ENCODE results near the gene CERK.

GRCh38 chr22:46656856-46657654 is 81.0 kb downstream of the CERK start:
- TF ChIP-seq CTCF (IDR thresholded peaks at IDR 0.05): no peak
- no peak for TF ChIP-seq POLR2A (IDR thresholded peaks at IDR 0.05)
- no peak for TF ChIP-seq POLR2AphosphoS5 (IDR thresholded peaks at IDR 0.05)
